Kidney tubule cell (primary cell): ENCODE measurements around the gene EPHB1.
"Not testable (repeated sequence)": the region's sequence is repeated elsewhere in the genome, so short reads cannot be mapped to it uniquely, and the experiment has no call there.

ENCODE experiments used
- DNase-seq: peaks from one replicate; pipeline ENCODE4 v3.0.0-alpha.2; 2018; ENCODE audit warnings: low spot score

EPHB1 gene

DNA sequence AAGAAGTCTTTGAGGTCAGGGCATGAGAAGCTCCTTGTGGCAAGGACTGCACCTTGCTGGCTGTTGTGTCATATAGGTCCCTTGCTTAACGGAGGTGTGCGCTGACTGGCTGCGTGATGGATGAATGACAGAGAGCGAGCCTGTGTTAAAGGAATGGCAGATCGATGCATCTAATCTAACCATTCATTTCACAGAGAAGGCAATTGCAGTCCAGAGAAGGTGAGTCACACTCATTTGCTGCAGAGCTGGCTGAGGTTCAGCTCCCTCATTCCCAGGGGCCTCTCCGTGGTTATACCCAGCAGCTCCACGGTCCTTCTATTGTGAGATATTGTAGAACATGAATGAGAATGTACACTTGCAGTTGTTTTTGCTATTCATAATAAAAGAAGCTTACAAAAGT, 289.3 kb downstream of the EPHB1 start:
- DNase-seq, result peak; percentile 40

DNA sequence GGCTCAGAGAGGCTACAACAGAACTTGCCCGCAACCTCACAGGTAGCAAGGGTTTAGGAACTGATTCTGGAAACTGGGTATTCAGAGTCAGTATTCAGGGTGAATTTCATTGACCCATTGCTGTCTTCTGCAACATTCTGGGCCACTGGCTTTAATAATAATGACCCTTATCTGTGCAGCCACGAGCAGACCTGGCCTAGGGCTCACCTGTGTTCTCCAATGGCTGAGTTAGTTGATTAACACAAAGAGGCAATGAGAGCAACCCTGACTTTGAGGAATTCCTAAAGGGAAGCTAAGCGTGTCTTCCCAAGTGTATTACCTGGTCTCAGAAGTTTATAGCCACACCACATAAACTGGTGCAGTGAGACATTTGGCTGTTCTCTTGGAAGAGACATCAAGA, 289.9 kb downstream of the EPHB1 start:
- peak; percentile 4 for DNase-seq

DNA sequence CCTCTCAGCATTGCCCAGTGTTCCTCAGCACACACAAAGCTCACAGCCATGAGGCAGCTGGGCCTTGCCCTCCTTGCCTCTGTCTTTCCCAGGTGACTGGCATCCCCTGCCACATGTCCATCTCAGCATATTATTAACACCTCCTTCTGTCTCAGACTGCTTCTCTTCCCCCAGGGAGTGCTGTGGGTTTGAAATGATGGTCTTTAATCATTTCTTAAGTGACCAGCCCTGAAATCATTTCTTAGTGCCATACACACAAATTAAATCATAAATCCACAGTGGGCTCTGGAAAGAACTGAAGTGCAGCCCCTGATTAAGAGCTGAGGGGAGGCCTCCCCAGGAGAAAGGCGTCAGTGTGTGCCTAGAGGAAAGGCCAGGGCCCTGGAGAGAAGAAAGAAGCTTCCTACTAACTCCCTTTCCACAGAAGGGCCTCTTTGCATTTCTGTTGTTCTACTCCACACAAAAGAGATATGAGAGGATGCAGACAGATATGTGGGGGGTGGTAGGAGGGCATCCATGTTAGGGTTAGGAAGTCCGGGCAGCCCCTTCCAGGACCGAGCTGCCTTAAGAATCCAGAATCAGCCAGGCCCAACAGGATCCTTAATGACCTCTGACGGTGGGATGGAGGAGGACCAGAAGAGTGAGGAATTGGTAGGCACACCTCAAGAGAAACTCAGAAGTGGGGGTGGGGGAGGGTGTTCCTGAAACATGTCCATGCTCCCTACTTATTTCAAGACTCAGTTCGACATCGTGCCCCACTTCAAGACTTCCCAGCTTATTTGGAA, 290.8 kb downstream of the EPHB1 start:
- DNase-seq, result no peak

DNA sequence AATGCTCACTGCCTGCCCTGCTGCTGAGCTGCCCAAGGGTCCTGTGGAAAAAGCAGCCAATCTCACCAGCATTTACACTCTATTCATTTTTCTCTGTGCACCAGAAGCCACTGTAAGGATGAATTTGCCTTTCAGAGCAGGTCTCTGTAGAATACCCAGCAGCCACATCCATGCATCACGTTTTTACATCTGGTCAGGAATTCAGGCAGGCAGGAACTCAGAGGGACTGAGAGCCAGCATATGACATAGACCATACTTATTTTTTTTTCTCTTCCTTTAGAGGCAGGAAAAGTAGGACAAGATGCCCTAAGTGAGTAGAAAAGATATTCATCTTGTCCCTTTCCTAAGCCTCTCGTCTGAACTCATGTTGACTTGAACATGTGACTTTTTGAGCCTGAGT, 292.7 kb downstream of the EPHB1 start:
- no peak for DNase-seq

DNA sequence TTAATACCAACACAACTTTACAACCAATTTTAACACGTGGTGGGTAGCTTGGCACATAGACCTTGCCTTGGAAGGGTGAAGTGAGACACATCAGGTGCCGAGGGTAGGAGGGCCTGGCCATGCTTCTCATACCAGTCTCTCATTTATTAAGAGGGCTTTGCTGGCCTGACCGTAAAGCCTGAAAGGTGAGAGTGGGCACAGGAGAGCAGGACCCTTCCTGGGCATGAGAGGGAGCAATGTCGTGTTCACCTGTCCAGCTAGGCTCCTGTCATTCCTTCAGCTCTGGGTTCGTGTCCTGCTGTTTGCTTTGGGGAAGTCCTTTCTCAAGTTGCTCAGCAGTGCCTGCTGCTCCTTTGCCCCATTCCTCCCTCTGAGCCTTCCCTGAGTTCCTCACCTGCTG, 294.4 kb downstream of the EPHB1 start:
- DNase-seq, result no peak

DNA sequence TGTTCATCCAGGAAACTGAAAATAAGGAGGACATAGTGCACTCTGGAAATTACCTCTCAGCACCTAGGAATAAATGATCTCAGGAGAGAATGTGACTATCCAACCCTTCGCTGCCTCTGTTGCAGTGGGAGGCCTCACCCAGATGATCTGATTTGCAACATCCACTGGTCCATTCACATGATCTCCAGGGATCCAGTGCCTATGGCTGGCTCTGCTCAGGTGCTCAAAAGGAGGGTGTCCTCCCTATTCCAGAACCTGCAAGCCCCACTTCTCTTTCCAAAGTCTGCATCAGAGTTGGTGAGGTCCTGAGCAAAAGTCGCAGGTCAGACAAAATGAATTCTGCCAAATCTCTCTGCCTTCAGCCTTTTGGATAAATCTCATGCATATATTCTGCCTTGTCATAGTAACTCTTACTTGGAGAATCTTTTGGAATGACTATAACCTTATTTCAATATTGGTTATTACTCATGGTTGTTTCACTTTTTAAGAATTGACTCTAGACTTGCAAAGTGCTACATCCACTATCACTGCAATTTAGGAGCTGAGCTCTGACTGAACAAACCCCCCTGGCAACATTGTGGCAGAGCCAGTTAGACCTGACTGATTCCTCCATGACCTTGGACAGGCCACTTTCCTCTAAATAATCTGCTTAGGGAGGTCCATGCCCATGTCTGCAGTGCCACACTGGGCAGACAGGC, 295.1 kb downstream of the EPHB1 start:
- DNase-seq, result no peak

DNA sequence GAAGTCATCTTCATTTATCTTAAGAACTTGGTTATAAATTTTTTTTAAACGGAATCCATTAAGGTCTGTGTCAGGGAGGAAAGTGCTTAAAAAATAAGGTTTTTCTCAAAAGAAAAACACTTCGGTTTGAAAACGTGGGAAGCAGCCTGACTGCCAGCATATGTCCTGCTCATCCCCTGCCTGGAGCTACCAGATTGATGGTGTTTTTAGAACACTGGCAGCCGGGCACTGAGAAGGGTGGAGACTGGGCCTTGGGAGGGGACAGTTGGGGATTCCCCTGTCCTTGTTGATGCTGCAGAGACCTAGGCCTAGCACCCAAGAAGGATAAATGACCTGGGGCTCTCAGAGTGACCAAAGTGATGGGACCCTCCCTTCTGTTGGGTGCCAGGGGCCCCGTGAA, 296.9 kb downstream of the EPHB1 start:
- DNase-seq, result no peak

DNA sequence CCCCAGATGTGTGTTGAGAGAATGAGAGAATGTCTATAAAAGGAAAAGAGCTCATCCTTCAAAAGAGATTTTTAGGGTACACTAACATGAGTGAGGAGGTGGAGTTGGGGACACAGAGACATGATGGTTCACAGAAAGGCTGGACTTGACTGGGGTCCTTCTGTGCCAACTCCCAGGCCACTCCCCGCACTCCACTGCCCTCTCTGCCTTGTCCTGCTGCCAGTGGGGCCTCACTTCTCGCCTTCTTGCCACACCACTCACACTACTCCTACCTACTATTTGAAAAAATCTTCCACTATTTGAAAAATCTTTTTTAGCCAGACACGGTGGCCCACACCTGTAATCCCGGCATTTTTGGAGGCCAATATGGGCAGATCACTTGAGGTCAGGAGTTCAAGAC, 298.1 kb downstream of the EPHB1 start:
- DNase-seq, result no peak

DNA sequence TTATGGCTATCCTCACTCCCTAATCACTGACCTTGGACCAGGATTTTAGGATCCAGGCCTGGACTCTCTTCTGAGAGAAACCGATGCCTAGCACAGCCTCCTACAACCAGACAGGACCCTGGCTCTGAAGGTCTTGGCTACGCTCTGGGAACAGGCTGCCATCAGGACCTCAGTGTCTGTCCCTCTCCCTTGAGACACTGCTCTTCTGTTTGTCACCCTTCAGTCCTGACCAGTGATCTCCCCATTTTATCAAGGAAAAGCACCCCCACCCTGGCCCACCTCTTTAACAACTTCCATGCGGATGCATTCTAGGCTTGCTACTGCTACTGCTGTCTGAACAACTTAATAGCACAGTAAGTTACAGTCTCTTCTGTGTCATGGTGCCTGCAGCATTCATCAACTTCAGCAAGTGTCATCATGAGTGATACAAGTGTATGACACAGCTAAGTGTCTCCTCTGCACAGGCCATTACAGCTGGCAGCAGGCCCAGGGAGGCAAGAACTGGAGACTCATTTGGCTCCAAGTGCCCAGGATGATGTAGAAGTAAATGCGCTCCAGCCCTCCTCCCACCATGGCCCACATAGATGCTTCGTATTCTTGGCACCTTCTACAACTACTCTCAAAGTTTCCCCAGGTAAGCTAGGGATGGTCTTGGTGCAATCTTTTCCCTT, 302.4 kb downstream of the EPHB1 start:
- peak; percentile 10 for DNase-seq

DNA sequence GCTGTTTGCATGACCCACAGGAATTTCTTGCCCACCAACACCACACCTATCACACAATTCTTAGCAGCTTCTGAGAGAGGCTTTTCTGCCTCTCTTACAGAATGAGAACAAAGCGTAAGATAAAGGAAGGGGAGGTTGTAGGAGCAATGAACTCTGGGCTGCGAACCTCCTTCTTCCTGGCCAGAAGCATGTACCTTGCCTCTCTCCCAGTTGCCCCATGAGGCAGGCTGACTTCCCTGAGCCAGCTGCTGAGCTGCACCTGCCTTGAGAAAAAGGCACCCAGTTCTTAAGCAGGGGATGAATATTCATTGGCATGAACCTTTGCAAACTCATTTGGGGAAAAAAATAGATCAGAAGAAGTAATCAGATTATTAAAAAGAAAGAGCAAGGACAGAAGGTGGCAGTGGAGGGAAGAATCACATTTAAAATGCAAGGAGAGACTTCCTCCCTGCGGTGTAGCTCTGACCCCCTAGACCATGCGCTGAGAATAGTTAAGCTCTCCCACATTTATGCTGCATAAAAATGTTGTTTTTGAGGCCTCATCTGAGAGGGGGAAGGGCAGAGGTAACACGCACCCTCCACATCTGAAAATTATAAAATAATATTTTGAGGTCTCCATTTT, 304.8 kb downstream of the EPHB1 start:
- no peak for DNase-seq

DNA sequence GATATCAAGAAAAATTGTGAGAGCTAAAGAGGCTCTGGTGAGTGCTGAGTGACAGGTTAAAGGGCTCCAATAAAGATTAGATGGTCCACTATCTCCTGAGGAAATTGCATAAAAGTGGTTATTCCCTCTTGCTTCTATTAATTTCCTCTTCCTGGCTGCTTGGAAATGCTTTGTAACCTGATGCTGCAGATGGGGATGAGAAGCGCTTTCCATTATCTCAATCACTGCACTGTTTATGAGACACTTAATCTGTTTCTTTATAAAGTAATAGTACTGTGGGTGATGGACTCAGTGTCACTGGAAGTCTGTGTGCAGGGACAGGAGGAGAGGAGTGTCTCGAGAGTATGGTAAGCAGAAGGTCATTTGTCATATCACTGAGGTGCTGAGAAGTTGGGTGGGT, 305.3 kb downstream of the EPHB1 start:
- no peak for DNase-seq

DNA sequence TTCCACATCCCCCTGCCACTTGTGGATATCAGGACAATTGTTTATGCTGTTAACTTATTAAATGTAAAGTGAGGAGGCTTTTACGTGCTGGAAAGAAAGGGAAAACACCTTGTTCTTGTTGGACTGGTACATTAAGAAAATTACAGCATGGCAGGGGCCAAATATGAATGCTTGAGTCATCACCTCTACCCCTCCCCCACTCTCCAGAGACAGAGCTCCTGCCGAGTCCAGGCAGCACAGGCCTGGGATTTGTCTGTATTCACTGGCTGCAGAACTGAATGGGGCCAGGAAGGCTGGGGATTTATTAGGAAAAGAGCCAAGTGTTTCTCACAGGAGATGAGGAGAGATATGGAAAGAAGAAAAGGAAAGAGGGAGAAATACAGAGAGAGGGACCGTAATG, 308.9 kb downstream of the EPHB1 start:
- no peak for DNase-seq

DNA sequence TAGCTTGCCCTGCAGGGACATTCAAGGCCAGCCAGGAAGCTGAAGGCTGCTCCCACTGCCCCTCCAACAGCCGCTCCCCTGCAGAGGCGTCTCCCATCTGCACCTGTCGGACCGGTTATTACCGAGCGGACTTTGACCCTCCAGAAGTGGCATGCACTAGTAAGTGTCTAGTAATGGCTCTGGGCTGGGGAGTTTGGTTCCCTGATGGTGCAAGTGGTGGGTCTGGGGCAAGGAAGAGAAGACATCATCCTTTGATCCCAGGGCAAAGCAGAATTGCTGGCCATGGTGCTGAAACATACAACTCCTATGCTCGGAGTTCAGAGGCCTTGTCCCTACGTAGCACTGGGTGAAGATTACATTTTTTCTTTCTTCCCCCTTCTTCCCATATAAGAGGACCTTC, 311.4 kb downstream of the EPHB1 start:
- DNase-seq, result peak; percentile 26

DNA sequence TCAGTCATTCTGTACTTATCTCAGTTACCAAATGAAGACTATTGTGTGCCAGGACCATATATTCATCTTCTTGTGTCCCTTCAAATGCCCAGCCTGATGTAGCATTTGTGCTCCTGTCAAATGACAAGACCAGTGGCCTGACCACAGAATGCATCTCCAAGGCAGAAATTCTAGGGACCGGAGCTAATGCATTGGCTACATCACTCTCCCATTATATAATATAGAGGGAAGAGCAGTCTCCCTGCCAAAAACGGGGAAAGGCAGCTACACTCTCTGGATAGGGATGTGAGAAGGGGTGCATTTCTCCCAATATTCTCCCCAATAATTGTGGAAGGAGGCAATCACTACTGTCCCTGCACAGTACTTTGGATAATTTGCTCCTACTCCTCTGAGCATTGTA, 312.0 kb downstream of the EPHB1 start:
- no peak for DNase-seq

DNA sequence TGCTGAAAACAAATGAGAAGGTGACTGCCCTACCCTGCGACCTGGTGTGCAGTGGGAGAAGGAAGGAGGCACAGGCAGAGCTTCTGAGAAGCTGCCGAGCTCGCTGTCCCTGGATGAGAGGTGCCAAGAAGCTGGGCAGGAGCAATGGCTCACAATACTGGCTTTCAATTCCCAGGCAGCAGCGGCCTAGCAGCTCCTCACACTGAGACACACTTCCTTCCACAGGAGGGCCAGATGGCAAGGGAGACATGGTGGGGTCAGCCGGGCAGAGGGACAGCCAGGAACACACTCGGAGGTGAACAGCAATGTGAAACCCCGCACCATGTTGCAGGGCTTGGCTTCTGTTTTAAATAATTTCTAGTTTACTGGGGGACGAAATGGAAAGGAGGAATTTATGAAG, 314.6 kb downstream of the EPHB1 start:
- no peak for DNase-seq

DNA sequence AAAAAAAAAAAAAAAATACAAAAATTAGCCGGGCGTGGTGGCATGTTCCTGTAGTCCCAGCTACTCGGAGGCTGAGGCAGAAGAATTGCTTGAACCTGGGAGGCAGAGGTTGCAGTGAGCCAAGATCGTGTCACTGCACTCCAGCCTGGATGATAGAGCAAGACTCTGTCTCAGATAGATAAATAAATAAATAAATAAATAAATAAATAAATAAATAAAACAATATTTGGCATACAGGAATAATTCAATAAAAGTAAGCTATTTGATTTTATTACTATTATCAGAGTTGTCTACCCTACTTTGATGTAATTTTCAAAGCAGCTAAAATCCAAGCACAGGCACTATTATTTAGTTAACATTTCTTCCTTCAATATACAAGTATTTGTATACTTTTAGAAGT, 319.5 kb downstream of the EPHB1 start:
- not testable (repeated sequence) for DNase-seq

DNA sequence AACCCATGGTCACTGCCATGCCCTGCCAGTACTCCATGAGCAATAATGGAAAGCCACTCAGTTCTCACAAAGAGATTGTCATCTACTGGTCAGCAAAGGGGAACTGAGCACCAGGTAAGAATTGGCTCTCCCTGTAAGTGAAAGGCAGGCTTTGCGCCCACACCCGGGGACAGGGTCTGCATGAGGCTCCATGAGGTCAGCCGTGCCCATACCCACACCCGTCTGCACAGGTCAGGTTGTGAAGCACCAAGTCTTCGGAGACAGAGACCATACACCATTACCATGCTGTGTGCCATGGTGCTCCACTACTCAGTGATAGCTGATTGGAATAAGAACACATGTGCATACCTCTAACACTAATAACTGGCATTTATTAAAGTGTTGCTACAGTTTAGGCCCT, 322.9 kb downstream of the EPHB1 start:
- no peak for DNase-seq

DNA sequence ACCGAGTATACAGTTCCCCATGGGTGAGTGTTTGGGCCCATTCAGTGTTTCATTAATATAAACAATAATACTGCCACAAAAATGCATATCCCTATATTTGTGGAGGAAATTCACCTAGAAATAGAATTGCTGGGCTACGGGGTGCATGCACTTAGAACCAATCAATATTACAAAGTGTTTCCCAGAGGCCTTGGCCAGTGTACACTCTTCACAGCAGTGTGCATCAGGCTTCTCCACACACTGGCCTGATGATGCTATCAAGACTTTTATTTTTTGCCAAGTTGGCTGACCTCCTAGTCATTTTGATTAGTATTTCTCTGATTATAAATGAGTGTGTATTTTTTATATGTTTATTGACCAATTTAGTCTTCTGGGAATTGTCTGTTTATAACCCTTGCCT, 323.7 kb downstream of the EPHB1 start:
- DNase-seq, result no peak

DNA sequence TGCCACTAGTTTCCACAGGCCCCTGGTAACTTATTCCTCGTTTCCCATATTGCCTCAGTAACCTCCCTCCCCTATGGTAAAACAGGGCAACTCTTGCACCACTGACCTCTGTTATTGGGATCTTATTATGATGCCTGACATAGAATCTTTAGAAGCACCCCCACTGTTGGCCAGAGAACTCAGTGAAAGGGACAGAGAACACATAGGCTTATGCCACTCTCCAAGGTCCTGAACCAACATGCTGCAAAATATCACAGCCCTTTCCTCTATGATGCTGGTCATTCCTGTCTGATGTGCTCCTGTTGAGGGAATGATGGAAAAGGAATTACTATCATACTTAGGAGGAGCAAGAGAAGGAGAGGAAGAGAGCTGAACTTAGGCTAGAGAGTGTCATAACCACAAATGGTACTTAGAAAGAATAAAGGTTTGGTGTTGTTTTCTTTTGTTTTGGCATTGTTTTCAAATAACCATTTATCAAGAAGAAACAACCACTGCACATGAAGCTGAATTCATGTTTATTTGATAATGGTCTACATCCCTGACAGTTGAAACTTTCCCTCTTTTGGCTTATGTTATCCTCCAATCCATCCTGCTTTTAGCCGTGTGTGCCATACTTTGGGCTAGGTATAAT, 330.2 kb downstream of the EPHB1 start:
- peak; percentile 38 for DNase-seq

DNA sequence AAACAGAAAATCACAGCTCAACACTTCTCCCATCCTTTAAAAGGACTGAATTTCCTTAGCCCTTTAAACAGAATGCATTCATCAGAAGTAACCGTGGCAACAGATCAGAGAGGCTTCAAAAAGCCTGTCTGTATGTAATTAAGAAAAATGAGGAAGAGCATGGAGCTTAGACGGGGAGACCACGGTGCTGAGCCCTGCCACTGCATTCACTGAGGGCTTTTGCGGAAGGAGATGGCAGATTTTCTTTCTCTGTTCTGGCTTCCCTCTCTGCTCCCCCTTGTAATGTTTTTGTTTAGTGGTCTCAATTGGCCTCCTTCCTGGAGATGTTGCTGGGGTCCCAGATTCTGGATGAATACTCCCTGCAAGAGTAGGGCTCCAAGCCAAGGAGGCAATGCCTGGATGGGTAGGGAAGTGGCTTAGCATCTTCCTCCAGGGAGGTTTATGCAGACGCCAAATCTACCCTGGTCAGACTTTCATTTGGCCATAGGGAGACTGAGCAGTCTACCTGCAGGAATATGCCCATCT, 332.9 kb downstream of the EPHB1 start:
- no peak for DNase-seq

DNA sequence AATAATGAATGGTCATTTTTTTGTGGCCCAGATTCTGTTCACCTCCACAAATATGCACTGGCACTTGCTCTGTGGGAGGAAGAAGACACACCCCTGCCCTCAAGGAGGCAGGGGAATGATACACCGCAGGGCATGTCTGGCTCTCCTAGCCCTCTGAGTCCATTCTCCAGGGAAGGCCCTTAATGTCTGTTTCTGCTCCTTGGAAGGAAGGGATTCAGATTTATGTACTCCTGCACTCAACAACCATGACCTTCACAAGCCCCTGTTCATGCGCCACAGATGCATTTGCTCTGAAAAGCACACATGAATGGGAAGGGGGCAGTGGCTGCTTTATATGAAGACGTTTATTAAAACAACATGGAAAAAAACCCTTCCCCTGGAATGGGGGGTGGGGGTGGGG, 333.8 kb downstream of the EPHB1 start:
- DNase-seq, result no peak

DNA sequence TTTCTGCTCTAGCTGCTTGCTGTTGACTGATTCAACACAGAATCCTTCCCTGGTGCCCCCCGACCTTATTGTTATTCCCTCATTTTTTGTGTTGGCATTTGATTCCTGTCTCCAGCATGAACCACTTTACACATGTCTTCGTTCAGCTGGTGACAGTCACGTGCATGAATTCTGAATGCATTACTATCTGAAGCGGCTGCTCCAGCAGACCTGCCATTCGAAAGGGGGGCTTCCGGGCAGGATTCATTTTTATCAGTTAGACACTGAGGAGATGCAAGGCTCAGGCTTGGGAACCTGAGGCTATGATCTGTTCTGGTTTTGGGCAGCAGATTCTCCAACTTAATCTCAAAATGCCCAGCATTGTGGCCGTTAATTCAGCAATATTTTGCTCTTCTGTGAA, 336.2 kb downstream of the EPHB1 start:
- no peak for DNase-seq
